CD4-positive, alpha-beta T cell treated with Interleukin-6 for 4 hours (primary cell): ENCODE measurements around the gene ANK3.

Source experiments
- DNase-seq: peaks from one replicate; pipeline ENCODE4 v3.0.0-alpha.2; 2020; ENCODE audit warnings: mixed read lengths

The ANK3 gene

DNA sequence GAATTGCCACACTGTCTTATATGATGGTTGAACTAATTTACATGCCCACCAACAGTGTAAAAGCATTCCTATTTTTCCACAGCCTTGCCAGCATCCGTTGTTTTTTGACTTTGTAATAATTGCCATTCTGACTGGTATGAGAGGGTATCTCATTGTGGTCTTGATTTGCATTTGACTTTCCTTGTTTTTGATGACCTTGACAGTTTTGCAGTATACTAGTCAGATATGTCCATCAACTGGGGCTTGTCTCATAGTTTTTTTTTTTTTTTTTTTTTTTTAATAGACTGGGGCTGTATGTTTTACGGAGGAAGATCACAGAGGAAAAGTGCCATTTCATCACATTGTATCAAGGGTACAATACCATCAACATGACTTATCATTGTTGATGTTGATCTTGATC is 220.6 kb downstream of the ANK3 start:
- DNase-seq: no peak

DNA sequence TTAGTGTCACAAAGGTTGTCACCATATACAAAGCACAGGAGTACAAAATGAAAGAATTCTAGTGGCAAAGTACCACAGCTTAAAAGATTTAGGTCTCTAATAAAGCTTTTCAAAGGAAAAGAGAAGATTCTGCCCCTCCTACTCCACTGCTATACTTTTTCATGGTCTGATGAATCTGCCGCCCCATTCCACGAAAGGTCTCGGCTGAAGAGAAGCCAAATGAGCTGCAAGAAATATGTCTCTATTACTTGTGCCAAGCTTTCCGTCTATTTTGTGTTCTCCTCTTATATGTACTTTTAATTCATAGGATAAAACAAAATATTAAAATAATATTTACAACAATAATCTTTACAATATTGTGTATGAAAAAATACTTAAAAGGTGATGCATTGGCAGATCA is 222.6 kb downstream of the ANK3 start:
- DNase-seq: no peak

DNA sequence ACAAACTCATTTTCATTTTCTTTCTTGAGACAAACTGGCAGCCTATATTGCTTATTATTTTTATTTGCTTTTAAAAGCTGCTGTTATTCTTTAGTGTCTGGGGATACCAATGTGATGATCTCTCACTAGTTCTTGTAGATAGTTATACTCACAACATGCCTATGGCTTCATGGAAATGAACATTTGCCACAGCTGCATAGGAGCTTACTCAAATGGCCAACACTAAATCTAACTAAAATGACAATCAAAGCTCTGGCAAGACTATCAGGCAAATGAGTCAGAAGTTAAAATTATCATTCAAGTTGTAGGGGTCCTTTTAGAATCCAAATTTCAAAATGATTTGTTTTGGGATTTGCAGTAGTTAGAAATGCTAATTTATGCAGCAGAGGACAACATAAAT is 225.9 kb downstream of the ANK3 start:
- no peak for DNase-seq

DNA sequence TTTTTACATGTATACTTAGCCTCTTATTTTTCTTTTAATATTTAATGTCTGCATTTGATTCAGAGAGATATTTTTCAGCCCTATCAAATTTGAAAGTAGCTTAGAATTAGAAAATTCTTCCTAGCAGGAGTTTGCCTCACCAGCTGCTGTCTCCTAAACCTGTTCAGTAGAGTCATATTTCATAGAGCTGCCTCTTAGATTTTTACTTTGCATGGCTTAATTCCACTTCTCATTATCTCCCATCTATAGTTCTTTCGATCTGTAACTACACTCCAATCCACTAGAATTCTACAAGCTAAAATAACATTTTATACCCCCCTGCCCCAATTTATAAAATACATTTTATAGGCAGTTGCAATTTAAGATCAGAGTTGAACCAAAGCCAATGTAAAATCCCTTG is 227.0 kb downstream of the ANK3 start:
- DNase-seq: no peak

DNA sequence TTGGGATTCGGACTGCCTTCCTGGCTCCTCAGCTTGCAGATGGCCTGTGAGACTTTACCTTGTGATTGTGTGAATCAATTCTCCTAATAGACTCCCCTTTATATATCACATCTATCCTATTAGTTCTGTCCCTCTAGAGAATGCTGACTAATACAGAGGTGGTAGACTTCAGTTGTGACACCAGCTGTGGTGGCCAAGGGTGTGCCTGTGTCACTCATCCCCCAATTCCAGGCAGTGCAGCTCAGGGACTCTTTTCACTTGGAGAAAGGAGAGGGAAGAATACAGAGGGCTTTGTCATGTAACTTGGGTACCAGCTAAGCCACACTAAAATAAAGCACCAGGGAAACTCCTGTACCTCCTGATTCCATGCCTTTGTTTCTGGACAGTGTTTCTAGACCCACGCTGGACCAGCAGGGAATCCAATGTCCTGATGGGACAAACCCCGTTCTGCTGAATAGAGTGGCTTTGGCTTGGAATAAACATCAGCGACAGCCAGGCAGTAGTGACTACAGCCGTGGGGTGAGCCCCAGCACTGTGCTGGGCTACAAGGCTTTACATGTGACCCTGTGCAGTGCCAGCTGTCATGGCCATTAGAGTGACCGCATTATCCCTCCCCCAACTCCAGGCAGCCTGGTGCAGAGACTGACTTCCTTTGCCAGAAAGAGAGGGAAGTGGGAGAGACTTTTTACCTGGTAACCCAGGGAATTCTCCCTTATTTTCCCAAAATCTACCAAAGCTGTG is 233.6 kb downstream of the ANK3 start:
- no peak for DNase-seq

DNA sequence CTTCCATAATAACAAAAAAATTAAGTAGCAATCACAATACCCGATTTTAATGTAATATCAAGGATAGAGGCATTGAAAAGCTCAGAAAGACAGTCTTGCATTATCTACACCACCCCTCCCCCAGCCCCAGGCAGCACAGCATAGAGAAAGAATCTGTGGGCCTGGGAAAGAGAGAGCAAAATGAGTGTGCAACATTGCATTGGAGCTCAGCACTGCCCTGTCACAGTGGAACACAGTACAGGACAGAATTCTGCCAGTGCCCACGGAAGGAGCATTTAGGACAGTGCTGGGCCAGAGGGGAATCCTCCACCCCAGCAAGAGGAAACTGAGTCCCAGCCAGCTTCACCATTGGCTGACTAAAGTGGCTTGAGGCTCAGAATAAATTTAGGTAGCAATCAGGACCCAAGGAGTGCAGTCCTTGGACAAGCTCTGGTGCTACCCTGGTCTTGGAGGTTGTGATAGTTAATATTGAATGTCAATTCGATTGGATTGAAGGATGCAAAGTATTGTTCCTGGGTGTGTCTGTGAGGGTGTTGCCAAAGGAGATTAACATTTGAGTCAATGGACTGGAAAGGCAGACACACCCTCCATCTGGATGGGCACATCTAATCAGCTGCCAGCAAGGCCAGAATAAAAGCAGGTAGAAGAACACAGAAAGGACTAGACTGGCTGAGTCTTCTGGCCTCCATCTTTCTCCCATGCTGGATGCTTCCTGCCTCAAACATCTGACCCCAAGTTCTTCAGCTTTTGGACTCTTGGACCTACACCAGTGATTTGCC is 234.4 kb downstream of the ANK3 start:
- no peak for DNase-seq

DNA sequence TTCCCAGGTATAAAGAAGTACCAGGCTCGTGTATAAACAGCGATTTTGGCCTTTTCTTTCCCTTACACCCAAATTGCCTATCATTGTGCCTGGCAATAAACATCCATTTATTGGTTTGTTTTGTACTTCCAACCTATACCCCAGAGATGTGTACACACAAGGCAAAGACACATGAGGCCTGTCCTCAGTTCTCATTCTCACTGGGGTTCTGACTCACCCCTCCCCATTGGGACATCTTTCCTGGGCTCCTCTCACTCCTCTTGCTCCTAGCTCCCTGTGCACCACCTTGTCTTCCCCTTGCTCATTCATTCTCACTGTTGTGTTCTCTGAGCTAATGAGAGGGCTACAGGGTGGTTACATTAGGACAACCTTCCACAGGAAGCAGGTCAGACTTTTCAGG is 240.7 kb downstream of the ANK3 start:
- DNase-seq: no peak

DNA sequence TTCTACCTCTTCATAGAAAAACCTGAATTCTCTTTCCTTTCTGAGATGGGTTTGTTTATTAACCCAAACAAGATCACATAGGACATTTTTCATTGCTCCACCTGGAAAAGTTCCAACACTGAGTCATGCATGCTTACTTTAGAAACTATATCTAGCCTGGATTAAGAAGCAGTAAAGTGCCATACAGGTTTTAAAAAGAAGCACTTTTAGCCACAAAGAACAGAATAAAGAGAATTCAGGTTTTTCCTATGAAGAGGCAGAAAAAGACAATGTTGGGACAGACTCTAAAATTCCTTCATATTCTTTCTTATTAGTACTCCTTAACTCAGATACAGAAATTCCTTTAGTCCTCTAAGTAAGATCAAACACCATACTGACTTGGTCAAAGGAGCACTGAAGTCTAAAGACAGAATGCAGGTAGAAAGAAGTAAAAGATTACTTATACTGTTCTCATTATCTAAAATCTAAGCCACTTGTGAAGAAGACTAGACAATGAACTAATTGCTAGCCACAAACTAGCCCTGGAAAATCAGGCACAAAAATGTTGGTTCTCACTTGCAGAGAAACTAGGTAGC is 241.3 kb downstream of the ANK3 start:
- no peak for DNase-seq

DNA sequence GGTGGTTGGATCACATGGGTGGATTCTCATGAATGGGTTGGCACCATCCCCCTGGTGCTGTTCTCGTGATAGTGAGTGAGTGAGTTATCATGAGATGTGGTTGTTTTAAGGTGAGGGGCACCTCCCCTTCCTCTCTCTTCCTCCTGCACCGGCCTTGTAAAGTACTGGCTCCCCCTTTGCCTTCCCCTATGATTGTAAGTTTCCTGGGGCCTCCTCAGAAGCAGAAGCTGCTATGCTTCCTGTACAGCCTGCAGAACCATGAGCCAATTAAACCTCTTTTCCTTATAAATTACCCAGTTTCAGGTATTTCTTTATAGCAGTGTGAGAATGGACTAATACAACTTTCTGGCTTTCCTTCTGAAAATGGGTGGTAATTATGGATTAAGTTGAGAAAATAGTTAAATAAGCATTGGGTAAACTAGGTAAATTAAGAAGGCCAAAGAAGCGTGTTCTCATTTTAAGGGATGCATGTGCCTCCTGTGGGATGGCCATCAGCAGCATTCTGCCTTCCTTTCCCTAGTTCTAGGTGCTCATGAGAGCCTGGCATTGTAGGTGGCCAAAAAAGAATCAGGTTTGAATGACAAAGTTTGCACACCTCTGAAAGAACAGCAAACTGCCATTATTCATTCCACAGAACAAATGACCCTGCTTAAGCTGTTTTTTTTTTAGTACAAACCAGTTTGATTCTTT is 242.0 kb downstream of the ANK3 start:
- DNase-seq: no peak

DNA sequence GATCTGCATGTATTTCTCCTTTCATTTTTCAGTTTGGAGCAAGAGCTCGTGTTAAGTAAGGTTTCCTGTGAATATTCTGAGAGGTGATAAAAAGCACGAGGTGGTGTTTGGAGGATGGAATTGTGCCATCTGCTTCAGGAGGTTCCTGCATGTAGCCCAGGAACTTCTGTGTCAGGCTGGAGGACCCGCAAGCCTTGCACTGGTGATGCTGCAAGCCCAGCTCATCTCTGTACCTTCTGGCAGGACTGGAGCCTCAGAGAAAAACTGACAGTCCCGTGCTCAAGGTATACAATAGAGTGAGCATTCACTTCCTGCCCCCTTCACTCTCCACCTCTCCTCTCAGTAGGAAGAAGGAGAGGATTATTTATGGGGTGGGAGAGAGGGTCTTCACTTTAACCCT is 242.7 kb downstream of the ANK3 start:
- DNase-seq: no peak

DNA sequence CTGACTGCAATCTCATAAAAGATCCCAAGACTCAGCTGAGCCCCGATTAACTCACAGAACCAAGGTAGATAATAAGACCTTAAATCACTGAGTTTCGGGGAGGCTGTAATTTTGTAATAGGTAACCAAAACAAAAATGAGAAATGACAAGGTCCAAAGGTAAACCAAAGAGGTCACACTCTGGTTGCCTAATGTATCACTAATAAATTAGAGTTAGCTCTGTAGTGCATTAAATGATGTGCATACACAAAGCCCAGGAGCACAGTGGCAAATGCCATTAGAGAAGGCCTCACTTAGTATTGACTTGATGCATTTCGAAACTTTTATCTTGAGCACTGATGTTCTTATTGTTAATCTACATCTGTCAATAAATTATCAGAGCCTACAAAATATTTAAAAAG is 245.6 kb downstream of the ANK3 start:
- no peak for DNase-seq

DNA sequence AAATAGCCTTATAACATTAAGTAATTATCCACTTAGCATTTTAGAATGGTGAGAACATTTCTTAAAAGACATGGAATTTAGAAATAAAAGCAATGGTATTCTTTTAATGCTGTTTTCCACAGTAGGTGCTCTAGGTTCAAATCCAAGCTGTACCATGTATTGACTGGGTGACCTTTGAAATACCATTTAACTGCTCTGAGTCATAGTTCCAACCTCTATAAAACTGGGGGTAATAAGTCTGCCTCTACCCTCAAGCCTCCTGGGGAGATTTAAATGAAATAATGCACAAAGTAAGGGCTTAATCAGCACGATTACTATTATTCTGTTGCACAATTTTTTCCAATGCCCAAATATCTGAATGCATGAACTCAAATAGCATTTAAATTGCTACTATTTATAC is 246.9 kb downstream of the ANK3 start:
- no peak for DNase-seq

DNA sequence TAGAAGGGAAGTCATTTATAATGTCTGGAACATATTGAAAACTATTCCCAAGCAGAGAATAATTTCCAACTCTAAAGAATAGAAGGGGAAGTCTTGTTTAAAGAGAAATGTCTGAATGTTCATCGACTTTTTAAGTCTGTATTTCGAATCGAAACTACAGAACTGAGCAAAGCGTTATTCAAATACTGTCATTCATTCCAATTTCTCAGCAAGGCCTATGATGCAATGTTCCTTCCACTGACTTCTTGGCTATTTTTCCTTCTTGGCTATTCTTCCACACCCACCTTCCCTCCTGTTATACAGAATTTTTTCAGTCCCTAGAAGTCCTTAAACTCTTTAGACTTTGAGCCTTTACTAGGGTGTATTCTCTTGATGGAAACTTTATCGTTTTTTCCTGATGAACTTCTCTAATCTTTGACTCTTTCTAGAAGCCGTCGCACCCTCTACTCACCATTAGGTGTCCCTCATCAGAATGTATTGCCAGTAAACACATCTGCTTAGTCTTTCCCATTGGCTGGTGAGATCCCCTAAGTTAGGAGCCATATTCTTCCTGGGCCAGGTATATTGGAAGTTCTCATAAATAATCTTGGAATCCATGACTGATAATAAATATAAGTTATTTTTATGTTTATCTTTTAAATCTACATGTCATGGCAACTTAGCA is 247.6 kb downstream of the ANK3 start:
- no peak for DNase-seq

DNA sequence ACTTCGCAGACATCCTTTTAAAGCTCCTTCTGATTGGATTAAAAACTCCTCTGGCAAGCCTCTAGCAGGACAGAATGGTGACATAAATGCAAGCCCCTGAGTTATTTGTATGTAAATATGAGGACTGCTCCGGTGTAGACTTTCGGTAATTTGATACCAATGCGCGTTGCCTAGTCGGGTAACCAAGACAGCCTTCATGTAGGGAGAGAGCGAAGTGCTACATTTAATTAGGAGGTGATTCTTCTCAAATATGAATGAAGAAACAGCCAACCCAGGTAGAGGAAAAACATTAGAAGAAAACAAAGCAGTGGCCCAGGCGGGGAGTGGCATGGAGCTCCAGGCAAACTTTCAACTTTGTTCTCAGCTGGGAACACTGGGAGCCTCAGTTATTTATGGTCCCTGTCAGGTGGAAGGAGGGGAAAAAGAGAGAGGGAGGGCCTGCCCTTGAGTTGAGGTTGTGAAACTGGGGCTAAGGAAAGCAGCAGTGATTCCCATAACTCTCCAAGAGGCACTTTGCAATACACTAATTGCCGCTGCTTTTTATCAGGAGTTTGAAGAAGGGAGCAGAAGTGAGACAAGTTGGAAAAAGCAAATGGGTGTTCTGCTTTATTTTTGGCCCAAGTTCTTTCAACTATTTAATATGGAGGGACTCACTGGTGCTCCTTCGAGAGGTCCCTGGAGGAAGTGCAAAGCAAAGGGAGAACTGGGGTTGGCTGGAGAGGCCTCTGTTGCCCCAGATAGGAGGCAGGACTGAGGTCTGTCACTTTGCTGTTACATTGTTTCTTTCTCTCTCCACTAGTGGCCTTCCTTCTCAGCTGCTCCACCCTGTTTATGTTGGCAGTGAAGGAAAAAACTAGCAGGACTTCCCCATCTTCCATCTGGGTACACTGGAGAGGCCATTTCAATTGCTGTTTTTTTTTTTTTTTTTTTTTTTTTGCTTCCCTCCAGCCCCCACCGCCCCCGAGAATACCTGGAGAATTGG is 248.7 kb downstream of the ANK3 start:
- DNase-seq: no peak

DNA sequence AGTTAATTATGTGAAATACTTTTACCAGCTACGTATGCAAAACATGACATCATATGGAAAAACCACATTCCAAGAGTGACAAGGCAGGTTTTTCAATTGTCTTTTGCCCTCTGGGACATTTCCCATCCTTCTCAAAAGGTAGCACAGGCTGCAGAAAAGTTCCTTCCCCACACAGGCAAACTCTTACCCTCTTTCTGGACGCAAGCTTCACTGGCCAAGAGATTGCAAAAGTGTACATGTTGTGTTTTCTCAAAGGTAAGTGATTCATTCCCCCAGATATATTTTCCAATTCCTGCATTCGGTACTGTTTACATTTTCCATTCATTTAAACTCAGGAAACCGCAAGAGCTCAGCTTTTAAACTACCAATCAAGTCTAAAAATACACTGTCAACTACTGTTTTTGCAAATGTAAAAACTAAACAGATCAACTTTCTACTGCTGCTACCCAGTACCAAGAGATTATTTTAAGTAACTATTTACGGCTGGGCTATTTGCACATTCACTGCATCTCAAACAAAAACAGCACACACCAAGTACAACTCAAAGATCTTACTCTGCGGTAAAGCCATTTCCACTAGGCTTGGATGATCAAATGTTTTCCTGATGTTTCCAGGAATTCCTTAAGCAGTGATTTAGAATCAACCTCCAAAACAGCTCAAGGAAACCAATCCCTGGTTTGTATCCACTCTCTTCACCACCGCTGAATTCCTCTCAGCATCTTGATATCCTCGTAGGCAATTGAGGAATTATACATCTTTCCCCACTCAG is 249.7 kb downstream of the ANK3 start:
- DNase-seq: no peak

DNA sequence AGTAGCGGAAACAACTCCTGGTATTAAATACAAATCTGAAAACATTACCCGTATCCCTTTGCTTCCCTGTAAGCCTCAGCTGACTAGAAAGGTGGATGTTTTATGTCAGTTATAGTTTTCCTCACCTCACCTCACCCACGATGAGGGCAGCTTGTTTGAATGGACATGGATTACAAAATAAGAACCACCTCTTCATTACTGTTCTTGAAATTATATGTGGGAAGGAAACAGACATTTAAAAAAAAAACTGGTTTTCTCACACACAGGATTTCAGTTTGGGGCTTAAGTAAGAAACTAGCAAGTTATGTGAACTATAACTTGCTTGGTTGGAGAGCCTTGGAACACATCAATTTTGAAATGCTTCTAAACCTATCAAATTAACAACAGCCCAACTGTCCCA is 250.4 kb downstream of the ANK3 start:
- DNase-seq: no peak

DNA sequence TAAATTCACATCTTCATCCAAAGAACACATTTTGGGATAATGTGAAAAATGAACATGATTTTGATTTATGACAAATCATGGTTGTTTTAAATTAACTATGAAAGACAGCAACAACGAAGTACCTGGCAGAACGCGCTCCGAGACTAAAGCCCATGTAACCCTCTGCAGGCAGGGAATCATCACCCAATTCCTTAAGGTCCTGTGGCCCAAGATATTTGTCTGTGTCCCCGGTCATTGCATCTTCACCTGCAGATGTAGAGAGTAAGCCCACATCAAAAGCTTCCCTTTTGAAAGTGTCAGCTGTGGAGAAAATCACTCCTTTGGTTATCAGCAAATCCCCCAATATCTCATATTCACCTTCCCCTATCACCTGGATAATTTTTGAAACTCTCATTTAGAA is 250.8 kb downstream of the ANK3 start:
- DNase-seq: no peak

DNA sequence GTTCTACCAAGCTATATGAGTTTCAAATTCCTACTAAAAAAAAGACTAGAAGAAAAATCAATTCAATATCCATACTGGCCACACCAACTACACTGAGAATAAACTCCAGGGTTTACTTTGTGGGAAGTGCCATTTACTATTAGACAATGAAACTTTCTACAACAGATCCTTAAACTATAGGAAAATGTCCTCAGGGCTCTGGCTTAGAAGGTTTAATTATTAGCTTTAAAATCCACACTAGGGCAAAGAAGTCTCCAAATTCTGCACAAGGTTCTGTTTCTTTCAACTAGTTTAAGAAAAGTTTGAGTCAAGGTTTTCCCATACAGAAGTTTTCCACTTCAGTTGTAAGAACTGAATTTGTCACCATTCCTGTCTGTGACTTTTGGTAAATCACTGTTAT is 251.6 kb downstream of the ANK3 start:
- DNase-seq: no peak

DNA sequence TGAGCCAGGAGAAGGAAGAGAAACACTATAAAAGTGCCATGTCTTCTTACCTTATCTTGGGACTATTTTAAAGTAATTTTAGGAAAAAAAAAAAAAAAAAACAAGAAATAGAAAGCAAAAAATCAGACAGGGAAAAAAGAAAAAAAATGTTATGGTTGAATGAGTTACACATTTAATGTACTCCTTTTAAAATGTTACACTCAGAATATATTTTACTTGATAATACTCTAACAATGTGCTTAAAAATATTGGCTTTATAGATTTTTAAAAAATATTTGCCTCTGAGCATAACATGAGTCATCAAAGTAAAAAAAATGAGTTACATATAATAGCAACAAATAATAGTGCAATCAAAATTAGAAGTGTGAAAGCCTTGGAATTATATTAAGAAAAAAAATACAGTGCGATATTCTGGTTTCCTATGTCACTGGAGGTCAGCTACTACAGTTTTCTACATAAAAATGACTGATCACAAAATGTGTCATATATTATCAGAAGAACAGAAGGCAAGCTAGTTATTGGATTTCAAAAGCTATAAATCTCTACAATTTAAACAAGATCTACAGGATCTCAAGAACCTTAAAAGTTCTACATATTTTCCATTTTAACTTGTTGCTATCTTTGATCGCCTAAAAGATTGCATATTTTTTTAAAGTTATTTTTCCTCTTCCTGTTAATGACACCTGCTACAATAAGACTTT is 252.2 kb downstream of the ANK3 start:
- DNase-seq: no peak

DNA sequence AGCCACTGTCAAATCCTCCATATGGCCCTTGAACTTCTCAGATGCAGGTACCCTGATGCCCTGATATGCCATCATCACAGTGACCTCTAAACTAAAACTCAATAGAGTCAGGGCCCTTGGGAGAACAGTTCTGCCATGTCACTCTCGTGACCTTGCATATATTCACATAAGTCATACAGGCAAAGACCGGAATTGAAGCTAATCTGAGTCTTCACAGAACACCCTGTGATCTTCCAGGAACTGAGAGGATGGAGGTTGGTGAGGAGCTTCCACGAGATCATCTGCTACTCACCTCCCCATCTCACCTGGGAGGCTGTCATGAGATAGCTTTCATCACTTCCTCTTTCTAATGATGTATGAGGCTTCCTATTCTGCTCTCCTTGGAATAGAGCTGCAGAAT is 254.7 kb downstream of the ANK3 start:
- DNase-seq: no peak
